GM18508 (cell line): Measurements from ENCODE around the gene LTBP2.

ENCODE experiments used
- ATAC-seq: cut with Tn5 transposase; IDR thresholded peaks from one replicate; pipeline ENCODE4 v1.9.1; 2021; ENCODE audit warnings: moderate number of reproducible peaks; ENCODE audit not compliant: insufficient read depth, unreplicated experiment

LTBP2 gene

DNA sequence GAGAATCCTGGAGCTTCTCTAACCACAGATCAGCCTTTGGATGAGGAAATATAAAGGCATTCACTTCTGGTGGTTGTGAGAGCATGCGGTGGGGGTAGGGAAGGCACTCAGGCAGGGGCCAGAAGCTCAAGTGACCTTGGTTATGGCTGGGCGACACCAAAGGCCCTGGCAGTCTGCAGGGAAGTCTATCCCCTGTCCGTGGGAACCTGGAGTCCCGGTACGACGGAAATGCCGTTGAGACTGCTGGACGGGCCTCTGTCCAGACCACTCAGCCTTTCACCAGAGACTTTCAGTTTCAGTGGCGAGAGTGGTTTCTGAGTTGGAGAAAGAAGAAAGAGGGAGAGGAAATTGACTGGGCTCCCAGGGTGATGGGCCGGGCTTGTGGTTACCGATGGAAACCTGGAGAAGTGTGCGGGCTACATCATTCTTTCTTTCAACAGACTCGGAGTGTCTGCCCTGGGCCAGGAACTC is 97.5 kb downstream of the LTBP2 start:
- no peak for ATAC-seq

DNA sequence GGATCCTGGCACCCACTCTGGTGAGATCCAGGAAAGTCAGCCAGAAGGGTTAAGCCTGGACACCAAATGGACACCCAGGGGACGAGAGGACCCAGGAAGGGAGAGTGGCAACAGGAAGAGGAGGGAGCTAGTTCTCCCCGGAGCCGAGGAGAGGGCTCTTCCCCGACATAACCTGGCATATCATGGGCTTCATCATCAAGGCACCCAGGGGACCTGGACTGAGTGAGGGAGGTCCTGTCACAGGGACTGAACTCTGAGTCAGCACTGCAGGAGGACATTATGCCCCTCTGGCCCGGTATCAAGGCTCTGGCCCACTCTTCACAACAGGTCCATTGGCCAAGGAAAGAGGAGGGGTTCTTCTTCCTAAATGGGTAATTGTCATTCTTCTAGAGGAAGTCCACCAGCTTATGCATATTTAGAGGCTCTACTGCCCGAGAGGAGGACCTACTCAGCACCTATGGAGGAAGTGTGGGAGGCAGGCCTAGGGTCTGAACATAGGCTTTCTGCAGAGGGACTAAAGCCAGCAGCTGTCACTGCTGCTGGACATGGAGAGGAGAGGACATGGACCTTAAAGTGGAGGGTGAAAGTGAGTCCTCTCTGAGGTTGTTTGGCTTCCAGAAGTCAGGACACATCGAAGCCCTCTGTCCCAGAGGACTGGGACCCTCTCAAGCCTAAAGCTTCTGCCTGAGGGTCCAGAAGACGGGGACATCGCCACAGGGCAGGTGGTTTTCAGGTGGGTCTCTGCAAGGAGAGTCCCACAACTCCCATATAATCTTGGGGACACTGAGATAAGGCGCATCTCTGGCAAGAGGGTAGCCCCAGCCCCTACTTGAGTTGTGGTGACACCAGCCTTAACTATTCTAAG is 99.8 kb downstream of the LTBP2 start:
- no peak for ATAC-seq

DNA sequence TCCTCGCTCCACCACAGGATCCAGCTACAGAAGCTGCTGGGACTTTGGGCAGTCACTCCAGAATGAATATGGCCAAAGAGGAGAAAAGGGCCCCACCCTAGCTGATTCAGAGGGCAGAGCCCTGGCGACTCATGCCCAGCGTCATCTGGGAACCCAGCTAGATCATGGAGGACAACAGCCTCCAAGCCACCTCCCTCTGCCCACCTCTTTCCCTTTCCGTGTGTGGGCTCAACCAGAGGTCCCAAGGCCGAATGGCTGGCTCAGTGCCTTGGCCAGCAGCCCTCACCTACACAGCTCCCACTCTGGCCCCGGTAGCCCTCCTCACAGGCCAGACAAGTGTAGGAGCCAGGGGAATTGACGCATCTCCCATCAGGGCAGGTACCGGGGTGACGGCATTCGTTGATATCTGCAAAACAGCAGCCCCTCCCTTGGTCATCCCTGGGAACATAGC is 101.1 kb downstream of the LTBP2 start:
- no peak for ATAC-seq

DNA sequence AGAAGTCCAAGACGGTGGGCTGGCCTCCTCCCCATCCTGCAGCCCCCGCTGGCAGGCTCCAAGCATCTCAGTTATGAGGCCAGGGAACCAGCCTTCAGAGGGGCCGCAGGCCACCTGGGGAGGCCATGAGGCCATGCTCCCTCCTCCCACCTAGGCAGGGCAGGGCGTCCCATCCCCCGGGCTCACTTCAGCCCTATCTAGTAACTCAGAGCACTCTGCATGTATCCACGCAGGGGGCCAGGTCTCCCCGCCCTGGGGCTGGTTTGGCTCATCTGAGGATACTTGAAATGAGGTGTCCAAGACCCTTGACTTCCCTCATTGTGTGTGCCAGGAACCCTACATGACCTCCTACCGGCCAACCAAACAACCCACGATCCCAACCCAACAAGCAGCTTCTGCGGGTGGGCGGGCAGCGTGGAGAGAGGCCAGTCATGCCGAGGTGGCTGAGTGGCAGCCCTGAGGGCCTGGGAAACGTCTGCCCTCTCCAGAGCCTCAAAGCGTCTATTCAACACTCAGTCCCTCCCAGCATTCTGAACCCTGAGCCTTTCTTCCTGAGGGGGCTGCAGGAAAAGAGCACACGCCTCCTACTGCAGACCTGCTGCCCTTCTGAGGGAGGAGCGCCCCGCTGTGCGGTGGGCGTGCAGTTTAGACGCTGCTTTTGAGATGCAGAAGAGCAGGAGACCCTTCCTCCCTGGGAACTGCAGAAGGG is 101.7 kb downstream of the LTBP2 start:
- no peak for ATAC-seq

DNA sequence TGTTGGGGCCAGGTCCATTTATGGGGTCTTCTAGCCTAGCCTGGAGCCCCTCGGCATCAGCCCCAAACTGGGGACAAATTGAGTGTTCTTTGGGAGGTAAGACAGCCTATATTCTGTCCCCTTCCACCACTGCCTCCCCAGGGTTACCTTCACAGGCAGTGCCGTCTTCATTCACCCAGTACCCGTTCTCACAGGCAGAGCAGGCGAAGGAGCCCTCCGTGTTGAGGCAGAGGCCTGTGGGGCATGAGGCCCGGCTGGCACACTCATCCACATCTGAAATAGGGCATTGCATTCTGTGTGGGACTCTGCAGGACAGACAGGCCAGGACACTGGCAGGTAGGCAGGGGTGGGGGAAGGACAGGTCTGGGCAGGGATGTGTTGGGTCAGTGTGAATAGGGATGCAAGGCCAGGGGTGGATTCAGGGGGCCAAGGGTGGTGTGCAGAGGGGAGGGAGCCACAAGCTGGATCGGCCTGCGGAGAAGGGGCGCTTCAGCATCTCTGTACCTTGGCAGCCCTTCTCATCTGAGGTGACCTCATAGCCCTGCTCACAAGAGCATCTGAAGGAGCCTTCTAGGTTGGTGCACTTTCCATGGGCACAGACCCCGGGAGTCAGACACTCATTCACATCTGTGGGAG is 102.3 kb downstream of the LTBP2 start:
- ATAC-seq: no peak

DNA sequence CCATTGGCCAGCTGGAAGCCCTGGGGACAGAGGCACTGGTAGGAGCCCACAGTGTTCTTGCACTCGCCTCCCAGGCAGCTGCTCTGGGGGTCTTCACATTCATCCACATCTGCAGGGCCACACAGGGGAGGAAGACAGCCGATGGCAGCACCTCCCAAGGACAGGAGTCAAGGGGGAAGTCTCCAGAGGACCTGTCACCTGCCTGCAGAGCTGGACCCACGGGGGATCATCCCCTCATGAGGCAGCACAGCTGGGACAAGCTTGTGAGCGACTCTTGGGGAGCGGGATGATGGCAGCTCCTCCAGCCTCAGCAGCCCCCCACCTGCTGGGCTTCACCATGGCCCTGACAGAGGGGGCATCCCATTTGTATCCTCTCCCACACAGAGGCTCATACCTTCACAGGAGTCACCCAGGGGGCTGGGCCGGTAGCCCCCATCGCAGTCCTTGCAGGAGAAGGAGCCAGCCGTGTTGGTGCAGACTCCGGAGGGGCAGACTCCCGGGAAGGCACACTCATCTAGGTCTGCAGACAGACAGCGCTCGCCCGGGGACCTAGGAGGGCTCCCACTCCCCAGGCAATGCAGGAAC is 103.1 kb downstream of the LTBP2 start:
- no peak for ATAC-seq

DNA sequence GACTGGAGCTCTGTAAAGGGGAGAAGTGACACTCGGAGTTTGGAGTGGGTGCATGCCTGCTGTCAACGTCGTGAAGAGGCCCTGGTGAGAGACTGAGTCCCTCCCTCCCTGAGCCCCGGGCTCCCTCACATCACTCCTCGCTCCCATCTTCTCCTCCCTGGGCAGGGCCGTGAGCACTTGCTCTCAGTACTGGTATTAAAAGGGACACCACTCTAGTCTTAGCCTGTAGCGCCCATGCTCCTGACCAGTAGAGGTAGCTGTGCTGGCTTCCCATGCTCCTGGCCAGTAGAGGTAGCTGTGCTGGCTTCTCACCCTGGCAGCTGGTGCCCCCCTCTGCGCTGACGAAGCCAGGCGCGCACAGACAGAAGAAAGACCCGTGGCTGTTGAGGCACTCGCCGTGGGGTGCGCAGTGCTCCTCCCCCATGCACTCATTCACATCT is 103.7 kb downstream of the LTBP2 start:
- ATAC-seq: no peak

DNA sequence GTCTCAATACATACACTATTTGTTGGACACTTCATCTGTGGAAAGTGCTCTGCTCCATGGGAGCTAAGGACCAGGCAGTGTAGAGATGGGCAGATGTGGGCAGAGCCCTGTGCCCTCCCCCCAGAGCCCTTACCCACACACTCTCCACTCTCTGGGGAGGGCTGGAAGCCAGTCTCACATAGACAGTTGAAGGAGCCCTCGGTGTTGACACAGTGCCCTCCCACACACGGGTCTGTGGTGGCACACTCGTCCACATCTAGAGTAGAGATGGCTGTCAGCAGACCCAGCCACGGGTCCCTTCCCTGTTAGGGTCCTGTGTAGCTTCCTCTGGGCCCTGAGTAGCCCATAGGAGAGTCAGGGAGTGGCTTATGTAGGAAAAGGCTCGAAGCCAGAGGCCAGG is 104.2 kb downstream of the LTBP2 start:
- ATAC-seq: no peak

DNA sequence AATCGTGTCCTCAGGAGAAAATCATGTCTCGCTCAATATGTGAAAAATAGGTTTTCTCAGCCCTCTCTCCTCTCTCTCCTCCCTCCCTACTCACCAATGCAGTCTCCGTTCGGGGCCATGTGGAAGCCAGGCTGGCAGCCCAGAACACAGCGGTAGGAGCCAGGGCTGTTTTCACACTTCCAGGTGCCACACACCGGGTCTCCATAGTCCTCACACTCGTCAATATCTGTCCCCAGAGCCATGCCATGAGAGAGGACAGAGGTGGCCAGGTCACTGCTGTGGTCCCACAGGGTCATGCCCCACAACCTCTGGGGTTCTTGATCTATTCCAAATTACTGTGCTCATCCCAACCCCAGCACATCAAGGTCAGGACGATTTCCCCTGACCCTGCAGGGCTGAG is 105.0 kb downstream of the LTBP2 start:
- ATAC-seq: no peak

DNA sequence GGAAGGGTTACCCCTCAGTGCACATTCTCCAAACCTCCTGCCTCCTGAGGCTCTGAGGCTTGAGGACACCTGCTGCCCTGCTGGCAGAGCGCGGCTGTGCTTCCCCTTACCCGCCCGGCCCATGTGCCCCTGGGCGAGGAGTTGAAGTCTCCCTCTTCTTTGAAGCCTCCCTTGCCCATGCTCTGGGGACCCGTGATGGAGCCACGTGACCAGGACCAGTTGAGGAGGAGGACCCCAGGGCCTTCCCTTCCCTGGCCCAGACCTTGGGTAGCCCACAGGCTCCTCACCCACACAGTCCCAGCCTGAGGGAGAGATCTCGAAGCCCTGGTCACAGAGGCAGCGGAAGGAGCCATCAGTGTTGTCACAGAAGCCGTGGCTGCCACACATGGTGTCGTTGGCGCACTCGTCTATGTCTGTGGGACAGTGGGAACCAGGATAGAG is 105.6 kb downstream of the LTBP2 start:
- no peak for ATAC-seq

DNA sequence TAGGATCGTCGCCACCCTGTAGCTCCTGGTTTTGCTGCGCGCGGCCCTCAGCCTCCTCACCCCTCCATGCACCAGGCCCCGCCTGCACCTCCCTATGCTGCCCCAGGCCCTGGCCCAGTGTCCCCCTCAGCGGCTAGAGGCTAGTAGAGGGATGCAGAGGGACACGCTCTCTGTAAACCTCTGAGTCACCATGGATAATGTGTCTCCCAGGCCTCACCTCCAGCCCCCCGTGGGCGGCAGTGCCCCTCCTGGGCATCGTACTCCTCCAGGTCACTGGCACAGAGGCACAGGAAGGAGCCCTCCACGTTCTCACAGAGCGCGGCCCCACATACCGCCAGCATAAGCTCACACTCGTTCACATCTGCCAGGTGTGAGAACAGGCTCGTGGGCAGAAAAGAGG is 106.2 kb downstream of the LTBP2 start:
- no peak for ATAC-seq

DNA sequence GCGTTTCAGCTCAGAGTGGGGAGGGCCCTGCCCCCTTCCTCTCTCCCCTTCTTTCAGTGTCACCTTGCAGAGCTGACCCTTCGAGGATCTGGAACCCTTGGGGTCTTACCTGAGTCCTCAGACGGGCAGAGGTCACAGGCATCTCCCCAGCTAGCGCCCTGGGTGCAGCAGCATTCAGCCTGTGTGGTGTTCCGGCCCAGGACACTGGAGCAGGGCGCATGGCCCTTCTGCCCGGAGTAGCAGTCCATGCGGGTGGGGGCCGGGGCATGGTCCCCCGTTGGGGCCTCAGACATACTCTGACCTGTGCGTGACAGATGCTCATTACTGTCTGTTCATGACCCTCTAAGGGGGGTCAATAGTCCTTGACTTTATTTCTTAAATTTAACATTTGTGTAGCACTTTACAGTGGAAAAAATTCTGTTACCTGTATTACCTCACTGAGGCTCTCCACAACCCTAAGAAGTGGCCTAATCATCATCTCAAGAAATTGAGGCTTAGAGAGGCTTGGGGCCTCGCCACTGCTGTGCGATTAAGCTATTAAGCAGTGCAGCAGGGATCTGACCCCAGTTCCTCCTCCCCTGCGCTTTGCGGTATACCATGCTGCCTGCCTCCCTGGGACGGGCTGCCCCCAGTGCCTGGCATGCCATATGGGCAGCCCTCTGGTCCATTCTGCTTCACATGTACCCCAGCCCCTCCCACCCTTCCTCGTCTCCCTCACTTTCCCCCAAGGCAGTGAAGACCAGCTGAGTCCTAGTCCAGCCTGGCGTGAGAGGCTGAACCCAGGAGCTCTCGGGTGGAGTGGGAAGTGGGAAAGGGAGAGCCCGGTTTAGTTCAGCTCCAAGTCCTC is 106.9 kb downstream of the LTBP2 start:
- no peak for ATAC-seq

DNA sequence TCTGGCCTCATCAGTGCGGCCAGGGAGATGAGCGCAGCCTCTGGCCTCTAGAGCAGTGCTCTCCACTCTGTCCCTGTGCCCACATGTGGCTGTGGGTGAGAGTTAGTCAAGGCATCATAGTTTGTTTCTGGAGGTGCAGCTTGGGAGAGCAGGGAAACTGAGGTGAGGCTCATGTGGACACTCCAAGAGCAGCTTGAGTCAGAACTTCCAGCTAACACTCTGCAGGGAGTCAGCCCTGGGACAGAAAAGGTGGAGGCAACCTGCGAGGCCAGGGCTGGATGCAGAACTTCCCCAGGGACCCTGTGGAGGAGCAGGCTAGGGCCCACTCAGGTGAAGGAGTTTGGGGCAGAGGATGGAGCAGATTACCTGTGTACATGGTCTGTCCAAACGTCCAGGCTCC is 107.6 kb downstream of the LTBP2 start:
- no peak for ATAC-seq

DNA sequence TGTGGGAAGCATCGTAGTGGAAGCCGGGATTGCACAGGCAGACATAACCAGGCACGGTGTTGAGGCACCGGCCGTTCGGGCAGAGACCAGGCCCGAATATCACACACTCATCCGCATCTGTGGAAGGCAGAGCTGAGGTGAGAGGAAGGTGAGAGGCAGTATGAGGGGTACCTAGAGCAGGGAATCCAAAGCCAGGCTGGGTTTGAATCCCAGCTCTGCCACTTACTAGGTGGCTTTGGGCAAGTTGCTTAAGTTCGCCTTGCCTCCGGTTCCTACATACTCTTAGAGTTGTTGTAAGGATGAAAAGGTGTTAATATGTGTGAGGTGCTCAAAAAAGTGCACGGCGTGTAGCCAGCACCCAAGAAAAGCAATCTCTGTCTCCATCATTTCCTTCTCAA is 108.1 kb downstream of the LTBP2 start:
- no peak for ATAC-seq

DNA sequence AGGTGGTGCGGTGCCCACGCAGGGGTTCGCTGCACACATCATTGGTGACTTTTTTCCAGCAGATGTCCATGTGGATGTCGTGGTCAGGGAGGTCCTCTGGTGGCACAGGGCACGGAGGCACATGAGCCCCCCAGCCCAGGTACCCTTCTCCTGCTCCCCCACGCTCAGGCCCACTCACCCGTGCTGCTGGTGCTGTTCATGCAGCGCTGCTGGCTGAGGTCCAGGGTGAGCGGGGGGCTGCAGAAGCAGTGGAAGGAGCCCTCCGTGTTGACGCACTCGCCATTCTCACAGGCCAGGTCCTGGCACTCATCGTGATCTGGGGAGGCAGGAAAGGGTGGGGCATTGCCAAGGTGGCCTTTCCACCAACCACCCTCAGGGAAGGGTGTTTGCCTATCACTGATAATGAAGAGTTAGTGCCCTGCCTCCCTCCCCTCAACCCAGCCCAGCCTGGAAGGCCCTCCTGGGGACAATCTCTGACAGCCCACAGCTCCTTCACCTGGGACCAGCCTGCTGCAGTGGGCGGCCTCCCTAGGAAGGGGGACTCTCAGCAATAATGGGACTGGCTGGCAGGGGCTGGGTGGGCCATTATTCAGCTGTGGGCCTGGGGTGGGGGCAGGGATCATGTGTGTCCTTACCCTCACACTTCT is 108.6 kb downstream of the LTBP2 start:
- ATAC-seq: no peak

DNA sequence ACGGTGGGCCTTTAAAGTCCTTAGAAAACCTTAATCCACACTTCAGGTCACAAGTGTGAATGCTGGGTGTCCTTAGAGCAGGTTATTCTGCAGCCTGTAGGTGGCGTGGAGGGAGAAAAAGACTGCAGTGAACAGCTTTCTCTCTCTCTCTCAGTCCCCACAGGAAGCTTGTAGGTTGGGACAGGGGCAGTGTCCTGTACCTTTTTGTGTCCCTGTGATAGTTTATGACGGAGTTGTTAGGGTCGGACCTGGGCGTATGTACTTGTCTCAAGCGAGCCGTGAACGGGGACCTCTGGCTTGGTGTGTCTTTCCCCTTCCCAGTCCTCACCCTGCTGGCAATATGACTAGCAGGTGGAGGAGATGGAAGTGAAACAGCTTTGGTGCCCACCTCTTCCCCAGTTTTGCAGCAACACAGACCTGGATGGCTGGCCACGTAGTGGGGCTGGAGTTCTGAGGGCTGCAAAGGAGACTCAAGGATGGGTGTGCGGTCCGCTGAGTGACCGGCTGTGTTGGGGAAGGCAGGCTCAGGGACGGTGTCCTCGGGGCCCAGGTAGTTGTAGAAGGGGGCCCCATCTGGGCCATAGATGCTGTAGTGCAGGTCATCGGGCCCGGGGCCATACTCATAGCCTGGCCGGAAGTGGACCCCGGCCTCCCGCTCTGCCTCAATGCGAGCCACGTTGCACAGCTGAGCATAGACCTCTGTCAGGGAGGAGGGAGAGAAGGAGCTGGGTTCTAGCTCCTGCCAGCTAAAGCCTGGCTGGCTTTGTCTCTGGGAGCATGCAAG is 109.6 kb downstream of the LTBP2 start:
- ATAC-seq: no peak

DNA sequence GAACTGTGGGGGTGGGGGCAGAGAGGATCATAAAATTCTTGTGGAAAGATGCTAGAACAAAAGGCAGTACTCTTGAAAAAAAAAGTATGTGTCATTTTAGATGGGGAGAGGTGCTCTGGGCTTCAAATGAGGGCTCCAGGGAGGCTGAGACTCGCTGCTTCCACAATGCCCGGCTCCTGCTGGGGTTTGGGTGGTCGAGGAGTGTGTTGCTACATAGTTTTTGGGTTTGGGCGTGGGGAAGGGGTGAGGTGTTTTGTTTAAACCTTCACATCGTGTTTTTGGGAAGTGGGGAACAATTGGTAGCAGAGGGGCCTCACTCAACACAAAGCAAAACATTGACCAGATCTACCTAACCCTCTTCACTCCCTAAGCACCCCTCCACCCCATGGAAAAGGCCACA is 110.3 kb downstream of the LTBP2 start:
- no peak for ATAC-seq

DNA sequence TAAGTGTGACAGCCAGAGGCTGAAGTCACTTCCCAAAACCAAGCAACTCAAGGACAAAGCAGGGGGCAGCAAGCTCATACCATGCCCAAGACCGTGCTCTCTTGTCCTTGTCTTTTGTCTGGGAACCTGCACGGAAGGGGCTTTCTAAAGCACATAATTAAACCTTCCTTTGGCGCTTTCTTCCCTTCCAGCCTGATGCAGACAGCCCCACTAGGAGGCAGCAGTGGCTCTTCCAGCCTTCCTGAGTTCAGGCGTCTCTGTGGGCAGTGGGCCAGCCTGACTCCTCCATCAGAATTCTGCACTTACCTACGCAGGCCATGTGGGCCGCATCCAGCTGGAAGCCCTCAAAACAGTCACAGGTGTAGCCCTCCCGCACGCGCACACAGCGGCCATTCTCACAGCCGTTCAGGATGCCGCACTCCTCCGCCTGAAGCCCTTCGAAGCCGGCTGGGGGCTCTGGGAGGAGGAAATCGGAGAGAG is 110.9 kb downstream of the LTBP2 start:
- ATAC-seq: no peak
